GM19452 (cell line): ENCODE results near the gene ADSS2.

Source experiments
- ATAC-seq: cut with Tn5 transposase; IDR thresholded peaks from one replicate; pipeline ENCODE4 v1.9.1; 2021; ENCODE audit not compliant: unreplicated experiment

ADSS2 gene

DNA sequence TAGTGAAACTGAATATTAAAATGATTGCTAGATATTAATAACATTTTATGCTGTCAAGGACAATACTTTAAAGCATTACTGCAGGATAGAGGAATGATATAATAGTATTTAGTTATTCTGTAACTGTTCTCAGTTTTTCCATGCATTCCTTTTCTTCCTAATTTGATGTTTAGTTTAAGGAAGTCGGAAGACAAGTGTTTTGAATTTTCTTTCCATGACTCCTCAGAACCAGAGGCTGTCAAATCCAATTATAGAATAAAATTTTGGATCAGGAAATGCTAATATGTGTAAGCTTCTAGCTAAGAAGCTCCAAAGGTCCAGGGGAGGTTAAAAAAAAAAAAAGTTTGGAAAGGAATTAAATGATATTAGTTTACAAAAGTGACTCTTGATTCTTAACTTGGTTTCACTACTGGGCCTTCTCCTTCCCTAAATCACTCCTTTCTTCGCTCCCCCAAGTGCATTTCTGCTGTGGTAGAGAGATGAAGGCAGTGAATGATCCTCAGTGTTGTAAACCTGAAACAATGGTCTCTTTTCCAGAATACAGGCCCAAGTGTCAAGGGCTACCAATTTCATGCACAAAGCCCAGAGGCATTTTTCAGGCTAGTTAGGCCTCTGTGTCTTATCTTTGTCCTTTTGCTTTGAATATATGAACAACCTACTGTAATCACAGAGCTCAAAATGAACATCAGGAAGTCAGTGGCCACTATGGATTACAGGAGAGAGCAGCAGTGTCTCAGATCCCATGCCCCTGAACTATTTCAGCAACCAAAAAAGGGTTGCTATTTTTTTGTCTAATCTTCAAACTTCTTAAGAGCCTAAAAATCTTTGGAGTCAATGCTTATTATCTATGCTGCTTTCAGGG lies 6.2 kb downstream of the ADSS2 start:
- ATAC-seq, result no peak

DNA sequence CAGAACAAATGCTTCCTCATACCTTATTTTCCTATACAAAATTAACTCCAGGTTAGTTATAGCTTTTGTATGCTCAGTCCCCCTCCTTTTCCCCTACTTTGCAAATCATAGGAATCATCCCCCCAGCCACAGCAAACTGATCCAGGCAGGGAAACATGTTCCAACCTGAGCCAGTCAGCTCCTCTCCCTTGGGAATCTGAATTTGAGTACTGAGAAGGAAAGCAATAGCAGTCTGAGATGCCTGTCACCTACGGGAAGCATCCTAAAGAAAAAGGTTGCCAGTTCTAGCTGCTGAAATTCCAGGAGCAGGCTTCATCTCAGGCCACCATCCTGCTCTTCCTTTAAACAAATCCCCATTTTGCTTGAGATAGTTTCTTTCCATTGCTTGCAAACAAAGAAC lies 6.9 kb downstream of the ADSS2 start:
- no peak for ATAC-seq

GRCh38 chr1:244442850-244443249 lies 8.9 kb downstream of the ADSS2 start:
- ATAC-seq, result no peak

DNA sequence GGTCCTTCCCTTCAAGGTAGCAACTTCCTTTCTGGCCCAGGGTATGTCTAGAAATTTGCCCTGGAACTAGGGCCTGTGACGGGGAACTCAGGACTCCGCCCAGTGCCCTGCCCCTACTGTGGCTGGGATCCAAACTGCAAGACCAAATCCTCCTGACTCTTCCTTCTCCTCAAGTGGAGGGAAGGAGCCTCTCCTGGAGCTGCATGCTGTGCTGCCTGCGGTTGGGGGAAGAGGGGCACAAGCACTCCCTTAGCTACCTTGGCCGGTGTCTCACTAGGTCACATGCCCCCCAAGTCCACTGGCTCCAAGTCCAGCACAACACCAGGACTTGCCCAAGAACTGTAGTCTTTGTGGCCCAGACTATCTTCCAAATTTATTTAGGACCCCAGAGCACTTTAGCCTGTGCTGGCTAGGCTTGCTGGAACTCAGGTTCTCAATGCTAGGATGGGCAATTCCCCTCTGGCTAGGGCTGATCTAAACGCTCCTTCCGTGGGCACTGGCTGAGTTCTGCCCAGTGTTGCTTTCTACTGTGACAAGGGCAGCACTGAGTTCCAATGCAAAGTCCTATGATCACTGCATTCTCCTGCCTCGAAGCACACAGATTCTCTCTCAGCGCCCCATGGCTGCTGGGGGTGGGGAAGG lies 12.2 kb downstream of the ADSS2 start:
- ATAC-seq, result no peak

DNA sequence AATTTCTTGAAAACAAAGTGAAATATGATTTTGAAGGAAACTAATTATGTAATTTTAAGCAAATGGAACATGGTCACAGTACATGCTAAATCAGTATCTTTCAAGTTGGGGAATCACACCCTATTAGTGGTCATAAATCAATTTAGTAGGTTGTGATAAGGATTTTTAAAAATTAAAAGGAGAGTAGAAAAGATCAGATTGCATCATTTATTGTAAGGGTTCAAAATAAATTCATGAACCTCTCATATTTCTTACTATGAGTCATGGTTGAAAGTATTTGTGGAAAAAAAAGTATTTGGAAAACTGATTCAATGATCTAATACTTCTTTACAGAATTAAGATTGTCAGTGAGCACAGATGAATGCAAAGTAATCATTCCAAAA lies 14.6 kb downstream of the ADSS2 start:
- no peak for ATAC-seq

GRCh38 chr1:244436336-244437085 lies 15.2 kb downstream of the ADSS2 start:
- ATAC-seq, result no peak

DNA sequence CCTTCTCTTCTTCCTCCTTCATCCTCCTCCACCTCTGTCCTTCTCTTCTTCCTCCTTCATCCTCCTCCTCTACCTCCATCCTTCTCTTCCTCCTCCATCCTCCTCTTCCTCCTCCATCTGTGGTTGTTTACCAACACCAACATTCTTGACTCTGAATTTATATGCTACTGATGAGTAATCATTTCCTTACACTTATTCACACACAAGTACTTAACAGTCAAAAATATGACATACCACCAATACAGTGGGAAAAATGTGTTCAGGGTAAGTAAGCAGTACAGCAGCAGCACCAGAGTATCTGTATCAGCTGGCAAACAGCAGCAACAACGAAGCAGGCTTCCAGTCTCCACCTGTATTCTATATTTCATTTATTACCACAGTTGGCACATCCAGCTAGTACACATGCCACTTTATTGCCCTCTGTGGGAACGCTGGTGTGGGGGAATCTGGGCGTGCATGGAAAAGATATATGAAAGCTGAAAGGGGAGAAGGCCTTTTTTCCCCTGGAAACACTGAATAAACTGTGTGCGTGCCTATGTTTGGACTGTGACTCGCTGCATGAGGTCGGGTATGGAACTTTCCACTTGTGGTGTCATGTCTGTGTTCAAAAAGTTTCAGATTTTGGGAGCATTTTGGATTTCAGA lies 16.0 kb downstream of the ADSS2 start:
- ATAC-seq, result no peak

DNA sequence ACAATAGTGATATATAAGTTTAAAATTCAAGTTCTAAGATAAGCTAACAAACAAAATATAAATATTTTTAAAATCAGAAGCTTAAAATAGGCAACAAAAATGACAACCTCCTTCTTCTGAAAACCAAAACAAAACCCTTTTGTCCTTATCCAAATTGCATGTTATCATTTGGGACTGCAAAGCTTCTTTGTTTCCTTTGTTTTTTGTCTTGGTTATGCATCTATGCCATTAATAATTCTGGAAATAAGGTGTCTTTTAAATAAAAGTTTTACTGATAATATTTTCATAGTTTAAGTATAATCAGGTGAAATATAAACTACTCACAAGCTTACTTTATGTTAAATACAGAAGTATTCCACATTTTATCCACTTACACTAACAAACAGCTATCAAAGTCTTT lies 20.5 kb downstream of the ADSS2 start:
- no peak for ATAC-seq

DNA sequence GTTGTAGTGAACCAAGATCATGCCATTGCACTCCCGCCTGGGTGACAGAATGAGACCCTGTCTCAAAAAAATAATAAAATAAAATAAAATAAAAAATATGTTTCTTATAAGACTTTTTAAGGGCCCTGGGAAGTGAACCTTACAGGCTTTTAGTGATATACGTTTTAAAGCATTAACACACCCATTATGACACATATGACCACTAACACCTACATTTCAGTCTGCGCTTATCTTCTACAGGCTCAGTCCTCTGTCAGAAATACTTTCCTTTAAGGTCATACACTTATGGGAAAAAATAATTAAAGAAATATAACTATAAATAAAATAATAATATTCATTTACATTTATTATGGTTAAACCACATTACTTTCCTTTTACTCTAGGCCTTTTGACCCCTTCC lies 21.9 kb downstream of the ADSS2 start:
- no peak for ATAC-seq

DNA sequence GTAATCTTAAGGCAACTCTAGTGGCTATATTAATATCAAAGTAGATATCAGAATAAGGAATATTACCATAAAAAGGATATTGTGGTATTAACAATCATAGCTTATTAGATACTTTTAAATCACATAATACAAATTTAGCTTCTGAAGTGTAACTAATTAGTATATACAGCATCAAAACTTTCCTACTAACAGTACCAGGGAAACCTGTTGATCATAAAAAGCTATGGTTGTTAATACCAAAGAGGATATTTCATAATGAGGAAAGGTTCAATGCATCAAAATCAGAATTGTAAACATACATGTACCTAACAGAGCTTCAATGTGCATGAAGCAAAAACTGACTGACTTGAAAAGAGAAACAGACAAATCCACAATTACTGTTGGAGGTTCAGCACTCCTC lies 24.1 kb downstream of the ADSS2 start:
- no peak for ATAC-seq

- ATAC-seq, result no peak
Measured at GRCh38 chr1:244424649-244425334, 26.9 kb downstream of the ADSS2 start.

DNA sequence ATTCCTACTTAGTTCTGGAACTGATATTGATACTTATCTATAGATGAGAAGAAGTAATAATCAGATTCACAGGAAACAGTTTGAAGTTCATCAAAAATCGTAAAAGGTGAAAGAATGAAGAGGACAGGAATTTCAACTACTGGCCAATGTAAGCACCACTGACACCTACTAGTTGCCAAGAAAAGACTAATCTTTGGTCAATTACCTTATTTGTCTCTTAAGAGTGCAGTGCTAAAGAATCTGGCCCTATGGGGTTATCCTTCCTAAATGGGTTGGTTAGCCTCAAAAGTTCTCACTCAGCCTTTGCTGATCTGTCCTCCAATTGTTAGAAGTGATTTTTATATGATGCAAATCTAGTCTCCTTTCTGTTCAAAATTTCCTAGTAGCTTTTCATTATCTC lies 29.5 kb downstream of the ADSS2 start:
- ATAC-seq, result no peak

DNA sequence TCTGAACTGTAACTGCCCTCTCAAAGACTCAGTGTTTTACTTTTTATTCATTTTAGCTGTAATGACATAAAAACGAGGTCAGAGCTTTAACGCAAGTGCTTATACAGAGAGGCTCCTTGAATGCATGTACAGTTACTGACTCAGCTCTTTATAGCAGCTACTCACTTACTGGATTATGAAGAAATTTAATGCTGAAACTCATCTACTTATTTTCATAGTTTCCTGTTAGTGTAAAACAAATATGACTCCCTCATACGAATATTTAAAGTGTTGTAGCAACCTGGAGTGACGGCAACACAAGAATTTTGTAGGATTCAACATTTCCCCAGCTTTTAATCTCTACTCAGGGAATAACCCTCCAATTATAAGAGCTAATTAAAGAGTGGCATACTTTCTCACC lies 32.7 kb downstream of the ADSS2 start:
- no peak for ATAC-seq

DNA sequence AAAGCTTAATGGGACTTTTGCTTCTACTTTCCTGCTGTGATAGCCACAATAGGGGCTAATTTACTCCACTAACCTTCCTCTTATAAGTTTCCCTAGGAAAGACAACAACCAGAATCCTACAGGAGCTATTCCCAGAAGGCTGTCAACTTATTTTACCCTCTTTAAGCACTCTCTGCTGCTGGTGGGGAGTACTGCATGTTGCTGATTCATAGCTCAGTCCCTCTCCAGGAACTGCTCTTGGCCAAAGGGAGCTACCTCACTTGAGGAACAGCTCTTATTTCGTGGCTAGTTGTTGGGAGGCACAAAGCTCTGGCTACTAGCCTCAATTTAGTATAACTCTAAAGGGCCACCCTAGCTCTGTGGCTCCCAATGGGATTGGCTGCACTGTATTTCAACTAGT lies 37.2 kb downstream of the ADSS2 start:
- ATAC-seq, result no peak

- no peak for ATAC-seq
Measured at GRCh38 chr1:244413736-244414135, 38.0 kb downstream of the ADSS2 start.

DNA sequence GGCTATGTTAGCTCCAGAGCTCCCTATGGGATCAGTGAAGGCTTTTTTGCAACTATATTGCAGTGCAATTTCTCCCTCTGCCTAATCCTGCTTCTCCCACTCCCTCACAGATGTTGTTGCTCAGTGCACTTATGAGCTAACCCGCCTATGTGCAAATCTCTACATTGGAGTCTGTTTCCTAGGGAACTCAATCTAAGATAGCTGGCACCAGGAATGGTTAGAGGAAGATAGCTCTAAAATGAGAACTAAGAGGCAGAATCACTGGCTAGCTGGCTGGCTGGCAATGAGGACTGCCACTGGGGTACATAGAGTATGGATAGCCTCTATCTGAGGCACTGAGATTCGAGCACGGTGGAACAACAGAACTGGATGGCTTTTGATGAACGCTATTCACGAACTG lies 39.5 kb downstream of the ADSS2 start:
- no peak for ATAC-seq

GRCh38 chr1:244409701-244410100 lies 42.0 kb downstream of the ADSS2 start:
- ATAC-seq, result peak; percentile 81

DNA sequence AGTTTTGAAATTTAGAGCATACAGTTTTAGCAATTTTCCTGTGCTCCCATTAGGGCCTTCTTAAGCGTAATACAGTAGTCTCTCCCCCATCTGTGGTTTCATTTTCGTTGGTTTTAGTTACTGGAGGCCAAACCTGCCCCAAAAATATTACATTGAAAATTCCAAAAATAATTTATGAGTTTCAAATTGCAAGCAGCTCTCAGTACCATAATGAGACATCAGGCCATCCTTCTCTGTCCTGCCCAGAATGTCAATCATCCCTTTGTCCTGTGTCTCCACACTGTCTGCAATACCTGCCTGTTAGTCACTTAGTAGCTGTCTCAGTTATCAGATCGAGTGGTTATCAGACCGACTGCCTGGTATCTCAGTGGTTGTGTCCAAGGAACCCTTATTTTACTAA lies 45.4 kb downstream of the ADSS2 start:
- peak; percentile 76 for ATAC-seq

- ATAC-seq, result no peak
Measured at GRCh38 chr1:244405856-244406255, 45.9 kb downstream of the ADSS2 start.

DNA sequence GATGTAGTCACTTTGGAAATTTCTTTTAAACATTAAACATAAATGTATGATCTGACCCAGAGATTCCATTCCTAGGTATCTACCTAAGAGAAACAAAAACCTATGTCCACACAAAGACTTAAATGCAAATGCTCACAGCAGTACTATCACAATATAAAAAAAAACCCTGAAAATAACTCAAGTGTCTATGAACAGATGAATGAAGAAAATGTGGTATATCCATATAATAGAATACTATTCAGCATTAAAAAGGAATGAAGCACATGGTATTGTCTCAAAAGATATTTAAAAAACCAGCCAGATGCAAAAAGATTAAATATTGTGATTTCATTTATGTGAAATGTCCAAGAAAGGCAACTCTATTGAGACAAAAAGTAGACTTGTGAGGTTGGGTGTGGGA lies 48.3 kb downstream of the ADSS2 start:
- ATAC-seq, result no peak

- no peak for ATAC-seq
Measured at GRCh38 chr1:244400974-244401373, 50.7 kb downstream of the ADSS2 start.
